ENCODE data around the gene SLC66A2. TPM values are rescaled to one million over a fixed set of nuclear protein-coding genes. Genes with fewer than 3 reads are reported as not detected.

SLC66A2 gene
- total and polyA plus RNA-seq, 10 of the 15 experiments (the other 5 are each of a cell fraction or from before 2014, with no cell fraction given), result 0.69 to 42.5 (median 14.8) TPM

DNA sequence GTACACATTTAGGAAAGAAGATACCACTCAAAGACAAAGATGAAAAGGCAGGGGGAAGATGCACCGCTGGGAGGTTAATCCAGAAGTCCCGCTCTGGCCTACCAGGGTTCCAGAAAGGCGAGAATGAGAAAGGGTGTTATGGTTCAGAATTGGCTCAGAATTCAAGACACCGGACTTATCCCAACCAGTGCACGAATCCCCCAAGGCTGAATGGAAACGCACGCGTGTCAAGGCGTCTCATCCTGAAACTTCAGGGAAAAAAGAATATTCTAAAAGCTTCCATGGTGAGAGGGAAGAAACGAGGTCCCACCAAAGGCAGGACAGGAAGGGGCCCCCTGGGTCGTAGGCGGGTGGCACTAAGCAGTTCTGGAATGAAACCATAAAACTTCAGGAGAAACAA is 71.9 kb downstream of the SLC66A2 start:
- TF ChIP-seq KAT2A (conservative IDR thresholded peaks at IDR 0.05; ENCODE audit: control insufficient read depth, low read depth, low read length), result no peak
- no peak for TF ChIP-seq SIX5 (IDR thresholded peaks at IDR 0.05; ENCODE audit: low read depth, low read length, severe bottlenecking)
- TF ChIP-seq SP1 (IDR thresholded peaks at IDR 0.05; ENCODE audit: low read depth, low read length), result no peak
- TF ChIP-seq, protein P1, sequence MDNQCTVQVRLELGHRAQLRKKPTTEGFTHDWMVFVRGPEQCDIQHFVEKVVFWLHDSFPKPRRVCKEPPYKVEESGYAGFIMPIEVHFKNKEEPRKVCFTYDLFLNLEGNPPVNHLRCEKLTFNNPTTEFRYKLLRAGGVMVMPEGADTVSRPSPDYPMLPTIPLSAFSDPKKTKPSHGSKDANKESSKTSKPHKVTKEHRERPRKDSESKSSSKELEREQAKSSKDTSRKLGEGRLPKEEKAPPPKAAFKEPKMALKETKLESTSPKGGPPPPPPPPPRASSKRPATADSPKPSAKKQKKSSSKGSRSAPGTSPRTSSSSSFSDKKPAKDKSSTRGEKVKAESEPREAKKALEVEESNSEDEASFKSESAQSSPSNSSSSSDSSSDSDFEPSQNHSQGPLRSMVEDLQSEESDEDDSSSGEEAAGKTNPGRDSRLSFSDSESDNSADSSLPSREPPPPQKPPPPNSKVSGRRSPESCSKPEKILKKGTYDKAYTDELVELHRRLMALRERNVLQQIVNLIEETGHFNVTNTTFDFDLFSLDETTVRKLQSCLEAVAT (IDR thresholded peaks at IDR 0.05), result no peak
- TF ChIP-seq POLR2A (IDR thresholded peaks at IDR 0.05; ENCODE audit: low read depth, low read length), result no peak
- TF ChIP-seq BACH1 (IDR thresholded peaks at IDR 0.05; ENCODE audit: borderline replicate concordance), result no peak
- TF ChIP-seq SIN3A (IDR thresholded peaks at IDR 0.05; ENCODE audit: low read depth, low read length), result no peak
- no peak for TF ChIP-seq RUNX3 (IDR thresholded peaks at IDR 0.05; ENCODE audit: low read length)
- no peak for TF ChIP-seq NFYB (IDR thresholded peaks at IDR 0.05; ENCODE audit: insufficient read depth, low read depth, low read length)
- no peak for TF ChIP-seq SMAD5 (IDR thresholded peaks at IDR 0.05; ENCODE audit: low read depth)
- TF ChIP-seq SREBF1 (IDR thresholded peaks at IDR 0.05; ENCODE audit: low read length), result no peak
- ChIA-PET RAD21 (ENCODE audit: unreplicated experiment) (no interaction called here), POLR2A (no interaction called here), CTCF (no interaction called here), SMC1A (ENCODE audit: uncharacterized antibody, unreplicated experiment) (no interaction called here)
- 60% methylated on average over 12 of the region's 12 CpGs for WGBS (ENCODE audit: insufficient coverage, insufficient replicate concordance, low lambda C conversion rate, missing lambda C conversion rate)
- Histone ChIP-seq H3K79me2 (ENCODE audit: control insufficient read depth, insufficient read depth, low read length) (no peaks in the 10 kb centered on the region), H3K4me3 (no peak overlapping the region), H3K4me1 (ENCODE audit: control insufficient read depth, insufficient read depth, low read length) (no peaks in the 10 kb centered on the region), H3K9me3 (replicated peaks; ENCODE audit: control insufficient read depth, insufficient read depth, low read length) (no peaks in the 10 kb centered on the region; the same call in 1 of the 3 replicates), H3K36me3 (ENCODE audit: control insufficient read depth in 2 of 2, insufficient read depth in 2 of 2, low read length in 1 of 2) (no peaks in the 10 kb centered on the region), H4K20me1 (ENCODE audit: control insufficient read depth, insufficient read depth) (no peaks in the 10 kb centered on the region), H2AFZ (ENCODE audit: control insufficient read depth, low read depth, low read length) (no peak overlapping the region), H3K4me2 (ENCODE audit: control insufficient read depth, insufficient read depth) (no peak overlapping the region), H3K9ac (ENCODE audit: control insufficient read depth, insufficient read depth, low read length) (no peak overlapping the region), H3K27me3 (replicated peaks in 1 of 2; ENCODE audit: control insufficient read depth in 2 of 2, insufficient read depth in 2 of 2, low read length in 1 of 2) (no peaks in the 10 kb centered on the region), H3K27ac (ENCODE audit: control insufficient read depth, insufficient read depth) (no peak overlapping the region)
- DNase-seq (ENCODE audit: low read depth, low spot score) (no peak), ATAC-seq (no peak), FAIRE-seq (no peak)
- in situ Hi-C loops (cut with MboI) (no loop called here), intact Hi-C loops (cut with micrococcal nuclease; ENCODE audit: unreplicated experiment) (no loop called here)
- BruUV-seq (replicated peaks), result no TSS peak

Data from GM12878 (cell line).